Right ventricle myocardium superior (tissue), 1 donor: ENCODE results near the gene EPB41L2. TPM values are rescaled to one million over a fixed set of nuclear protein-coding genes. Genes with fewer than 3 reads are reported as not detected.

Experiments used
- ATAC-seq: fragments of 200-7000 bp; cut with Tn5 transposase; one replicate; pipeline ENCODE4 v1.9.1; 2020; ENCODE audit warnings: mild to moderate bottlenecking; ENCODE audit not compliant: poor library complexity
- DNase-seq: peaks from one replicate; pipeline ENCODE4 v3.0.0-alpha.2; 2020
- intact Hi-C: fragments of 100-400 bp; cut with DNase I; formaldehyde crosslinking; loops from one replicate; pipeline ENCODE4 v1.11.2; 2022
- total RNA-seq: library from RNA; stranded (reverse); fragmentation: NEBNext Ultra II Directional; extraction: Animal tissue kit (Norgen Biotek cat#: 25700); gene quantifications from one replicate; pipeline ENCODE4 v1.2.1, GENCODE V29; 2021
- donor health status: DM: no; HTN: yes; CAD: no; lungs with severe emphysema.

EPB41L2 gene
- total RNA-seq, 1 donor from 2014 or later, result 88.8 TPM

DNA sequence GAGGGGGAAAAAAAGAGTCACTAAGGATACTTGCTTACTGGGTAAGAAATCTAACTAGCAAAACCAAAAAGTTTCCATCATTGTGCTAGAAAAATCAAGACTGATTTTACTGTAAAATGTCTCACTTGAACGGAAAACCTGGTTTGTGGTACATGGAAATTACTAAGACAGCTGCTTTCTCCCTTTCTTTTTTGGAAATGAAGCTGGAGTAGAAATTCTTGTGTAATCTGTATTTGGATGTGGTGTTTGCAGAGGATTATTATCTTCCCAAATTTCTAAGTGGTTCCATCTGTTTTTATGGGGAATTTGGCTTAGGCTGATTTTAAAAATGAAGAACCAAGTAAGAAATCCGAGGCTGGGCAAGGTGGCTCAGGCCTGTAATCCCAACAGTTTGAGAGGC lies 20.4 kb downstream of the EPB41L2 start:
- intact Hi-C loops, result no loop called here
- DNase-seq (no peak), ATAC-seq (peak; percentile 75)

- intact Hi-C loops, result no loop called here
- ATAC-seq (no peak), DNase-seq (no peak)
Observed at GRCh38 chr6:131041814-131042213, 21.2 kb downstream of the EPB41L2 start.

DNA sequence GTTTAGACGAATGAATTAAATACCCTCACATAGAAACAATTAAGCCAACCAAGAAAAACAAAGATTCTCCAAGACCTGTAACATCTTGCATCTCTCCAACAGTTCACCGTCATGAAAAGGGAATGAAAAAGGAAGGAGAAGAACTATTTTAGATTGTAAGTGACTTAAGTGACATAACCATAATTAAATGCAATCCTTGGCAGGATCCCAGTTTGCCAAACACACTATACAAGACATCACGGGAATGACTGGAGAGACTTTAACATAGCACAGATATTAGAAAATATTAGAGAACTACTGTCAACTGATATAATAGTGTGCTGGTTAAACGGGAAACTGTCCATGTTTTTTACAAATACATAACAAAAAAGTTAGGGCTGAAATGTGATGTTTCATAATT lies 22.2 kb downstream of the EPB41L2 start:
- intact Hi-C loops, result no loop called here
- DNase-seq (no peak), ATAC-seq (no peak)

GRCh38 chr6:131039345-131039680 lies 23.7 kb downstream of the EPB41L2 start:
- intact Hi-C loops, result no loop called here
- ATAC-seq (no peak), DNase-seq (no peak)

DNA sequence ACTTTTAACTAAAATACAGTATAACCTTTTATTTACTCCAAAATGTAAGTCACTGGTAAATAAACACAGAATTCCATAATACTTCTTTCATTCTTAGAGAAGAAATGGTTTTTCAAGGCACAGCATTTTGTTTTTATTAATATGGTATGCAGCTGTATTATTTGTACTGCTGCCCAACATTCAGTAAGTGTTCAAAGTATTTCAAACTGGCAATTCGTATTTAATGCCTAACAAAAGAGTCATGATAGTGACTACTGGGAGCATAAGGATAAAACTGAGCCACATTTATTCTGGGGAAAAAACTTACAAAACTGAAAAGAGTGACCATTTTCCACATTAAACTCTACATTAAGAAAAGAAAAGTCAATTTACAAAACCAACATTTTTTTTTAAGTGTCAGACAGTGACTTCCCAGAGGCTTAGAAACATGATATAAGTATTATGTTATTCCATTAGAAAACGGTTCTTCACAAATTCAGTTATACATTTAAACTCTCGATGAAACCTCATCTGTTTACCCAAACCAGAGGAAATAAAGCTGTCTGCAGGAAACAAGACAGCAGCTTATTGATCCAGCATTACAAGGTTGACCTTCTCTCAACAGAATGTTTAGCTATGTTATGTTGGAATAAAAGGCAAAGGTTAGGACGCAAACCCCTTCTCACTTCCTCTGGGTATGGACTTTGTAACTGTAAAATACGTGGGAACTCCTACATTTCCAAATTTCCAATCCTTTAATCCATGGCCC lies 24.3 kb downstream of the EPB41L2 start:
- DNase-seq (no peak), ATAC-seq (no peak)
- intact Hi-C loops, result no loop called here

- no peak for ATAC-seq
- intact Hi-C loops, result no loop called here
- no peak for DNase-seq
Observed at GRCh38 chr6:131037194-131037897, 25.7 kb downstream of the EPB41L2 start.

DNA sequence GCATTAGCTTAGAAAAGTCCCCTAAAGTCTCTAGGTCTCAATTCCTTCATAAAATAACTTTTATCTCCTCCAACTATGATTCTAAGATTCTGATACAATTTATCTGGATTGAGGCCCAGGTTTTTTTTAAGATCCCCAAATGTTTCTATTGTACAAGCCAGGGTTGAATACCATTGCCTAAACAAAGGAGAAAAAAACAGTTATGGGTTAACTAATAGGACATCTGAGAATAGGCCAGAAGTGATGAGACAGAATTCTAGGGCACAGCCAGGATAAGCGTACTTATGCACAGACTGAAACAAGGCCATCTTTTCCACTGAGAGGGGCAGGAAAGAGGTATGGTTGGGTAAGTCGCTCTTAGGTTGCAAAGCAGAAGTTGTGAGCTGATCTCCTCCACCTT lies 26.4 kb downstream of the EPB41L2 start:
- DNase-seq (no peak), ATAC-seq (no peak)
- intact Hi-C loops, result no loop called here

- intact Hi-C loops, result no loop called here
- ATAC-seq, result no peak
- no peak for DNase-seq
Observed at GRCh38 chr6:131036143-131036542, 26.9 kb downstream of the EPB41L2 start.

- ATAC-seq (no peak), DNase-seq (no peak)
- intact Hi-C loops, result no loop called here
Observed at GRCh38 chr6:131035582-131035981, 27.5 kb downstream of the EPB41L2 start.

DNA sequence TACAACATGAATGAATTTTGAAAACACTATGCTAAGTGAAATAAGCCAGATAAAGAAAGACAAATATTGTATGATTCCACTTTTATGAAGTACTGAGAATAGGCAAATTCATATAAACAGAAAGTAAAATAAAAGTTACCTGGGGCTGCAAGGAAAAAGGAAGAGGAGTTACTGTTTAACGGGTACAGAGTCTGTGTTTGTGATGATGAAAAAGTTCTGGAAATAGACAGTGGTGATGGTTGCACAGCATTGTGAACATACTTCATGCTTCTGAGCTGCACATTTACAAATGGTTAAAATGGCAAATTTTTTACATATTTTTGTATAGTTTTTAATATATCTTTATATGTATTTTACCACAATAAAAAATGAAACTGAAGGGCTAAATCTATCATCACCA lies 29.4 kb downstream of the EPB41L2 start:
- intact Hi-C loops, result no loop called here
- ATAC-seq (no peak), DNase-seq (no peak)

- intact Hi-C loops, result no loop called here
- DNase-seq, result no peak
- ATAC-seq, result peak; percentile 36
Observed at GRCh38 chr6:131029626-131030297, 33.3 kb downstream of the EPB41L2 start.

- DNase-seq (no peak), ATAC-seq (no peak)
- intact Hi-C loops, result no loop called here
Observed at GRCh38 chr6:131027326-131027725, 35.7 kb downstream of the EPB41L2 start.

DNA sequence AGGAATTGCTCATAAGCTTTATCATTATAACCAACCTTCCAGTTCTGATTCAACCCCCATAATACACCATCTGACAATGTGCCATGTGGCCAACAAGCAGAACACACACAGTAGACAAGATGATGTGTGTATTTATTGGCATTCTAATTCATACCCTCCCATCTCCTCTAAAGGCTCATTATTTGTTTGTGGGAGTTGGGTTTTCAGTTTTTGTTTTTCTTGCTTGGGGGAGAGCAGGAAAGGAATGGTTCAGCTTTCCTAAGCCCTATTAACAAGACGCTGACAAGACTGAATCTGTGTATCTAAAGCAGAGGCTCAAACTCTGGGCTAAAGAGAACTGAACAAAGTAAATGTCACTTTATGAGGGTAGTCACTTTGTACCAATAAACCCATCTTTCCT lies 36.8 kb downstream of the EPB41L2 start:
- ATAC-seq, result no peak
- DNase-seq, result no peak
- intact Hi-C loops, result no loop called here

DNA sequence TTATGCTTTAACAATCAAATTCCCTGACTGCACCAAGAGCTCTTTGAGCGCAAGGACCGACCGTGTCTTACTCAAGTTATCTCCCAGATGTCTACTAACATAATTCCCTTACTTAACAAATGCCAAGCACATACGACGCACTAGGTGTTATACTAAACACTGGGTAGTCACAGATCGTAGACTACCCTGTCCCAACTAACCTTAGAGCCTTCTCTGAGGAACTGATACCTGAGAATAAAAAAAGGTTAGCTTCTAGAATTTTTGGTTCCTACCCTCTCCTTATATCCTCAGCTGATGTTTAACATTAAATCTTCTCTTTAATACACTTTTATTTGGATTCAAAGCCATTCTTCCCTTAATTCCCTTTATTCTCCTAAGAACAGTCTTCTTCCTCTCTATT lies 38.5 kb downstream of the EPB41L2 start:
- ATAC-seq (no peak), DNase-seq (no peak)
- intact Hi-C loops, result no loop called here

DNA sequence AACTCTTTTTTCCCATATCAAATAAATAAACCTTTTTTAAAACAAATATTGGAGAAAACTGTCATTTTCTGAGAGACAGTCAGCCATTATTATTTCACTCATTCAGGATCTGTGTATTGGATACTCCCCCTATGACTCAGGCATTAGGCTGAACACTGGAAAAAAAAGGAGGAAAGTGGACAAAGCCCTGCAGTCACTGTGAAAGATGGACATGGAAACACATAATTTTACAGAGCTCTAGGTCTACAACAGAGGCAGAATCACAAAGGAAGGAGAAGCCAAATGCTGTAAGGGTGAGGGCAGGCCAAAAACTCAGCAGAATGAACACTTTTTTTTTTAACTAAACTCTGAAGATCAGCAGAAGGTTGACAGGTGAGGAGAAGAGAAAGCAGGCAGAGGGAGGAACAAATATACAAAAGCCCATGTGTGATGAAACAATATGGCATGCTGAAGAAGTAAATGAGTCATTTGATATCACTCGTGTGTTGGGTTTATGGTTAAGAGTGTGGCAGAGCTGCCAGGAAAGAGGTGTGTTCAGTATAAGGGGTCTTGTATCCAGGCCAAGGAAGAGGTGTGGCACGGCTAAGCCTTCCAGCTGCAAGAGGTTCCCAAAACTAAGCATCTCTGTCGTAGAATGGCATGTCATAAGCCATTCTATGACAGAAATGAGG lies 39.1 kb downstream of the EPB41L2 start:
- no peak for ATAC-seq
- intact Hi-C loops, result no loop called here
- DNase-seq, result no peak

GRCh38 chr6:131022691-131023090 lies 40.4 kb downstream of the EPB41L2 start:
- DNase-seq (no peak), ATAC-seq (no peak)
- intact Hi-C loops, result no loop called here

GRCh38 chr6:131017962-131018361 lies 45.1 kb downstream of the EPB41L2 start:
- ATAC-seq, result no peak
- intact Hi-C loops, result loop anchor here (5.0 kb wide), 1 partner anchor 39 kb away; no protein-coding TSS in a partner anchor
- no peak for DNase-seq

GRCh38 chr6:131015630-131016263 lies 47.3 kb downstream of the EPB41L2 start:
- ATAC-seq (peak; percentile 63), DNase-seq (no peak)
- intact Hi-C loops, result loop anchor here (5.0 kb wide), 1 partner anchor 42 kb away; no protein-coding TSS in a partner anchor

DNA sequence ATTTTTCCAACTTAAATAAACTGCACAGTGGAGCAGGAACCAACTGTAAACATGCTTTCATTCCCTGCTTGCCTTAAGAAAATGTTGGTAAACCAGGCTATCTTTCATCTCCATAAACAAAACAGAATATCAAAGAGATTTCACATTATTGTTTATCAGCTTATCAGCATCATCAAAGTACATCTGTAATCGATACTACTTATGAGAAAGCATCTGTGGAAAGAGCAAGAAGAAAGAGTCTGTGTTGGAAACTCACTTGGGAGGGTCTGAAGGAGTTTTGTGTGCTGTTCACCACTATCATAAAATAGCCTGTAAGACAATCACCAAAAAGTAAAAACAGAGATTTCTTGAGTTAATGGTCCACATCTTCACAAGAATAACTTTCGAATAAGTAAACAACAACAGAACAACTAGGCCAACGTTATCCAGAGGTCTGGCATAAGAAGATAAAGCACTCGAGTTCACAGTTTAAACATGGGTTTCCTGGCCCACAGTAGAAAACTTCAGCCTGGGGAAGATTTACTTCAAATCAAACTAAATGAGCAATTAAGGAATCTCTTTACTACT lies 47.9 kb downstream of the EPB41L2 start:
- no peak for DNase-seq
- intact Hi-C loops, result loop anchor here (5.0 kb wide), 1 partner anchor 42 kb away; no protein-coding TSS in a partner anchor
- ATAC-seq, result no peak
